HepG2 (cell line): ENCODE results near the gene EFEMP2. TPM values are rescaled to one million over a fixed set of nuclear protein-coding genes. Genes with fewer than 3 reads are reported as not detected.
A peak's percentile ranks its signal among the peaks of the same experiment; 100 is the strongest.

Experiments
- AGO2 ChIP-seq: fragments of 200-400 bp; formaldehyde crosslinking; optimal IDR thresholded peaks from 2 replicates; pipeline ENCODE3; 2017; ENCODE audit warnings: mild to moderate bottlenecking, low read depth, low read length, moderate library complexity
- ARID5B ChIP-seq: IDR thresholded peaks from 2 replicates; pipeline ENCODE4 v1.4.0; 2020; ENCODE audit warnings: mild to moderate bottlenecking, missing genetic modification reagents
- DMAP1 ChIP-seq: IDR thresholded peaks from 2 replicates; pipeline ENCODE4 v1.6.1; 2016
- GATAD1 ChIP-seq: IDR thresholded peaks from 2 replicates; pipeline ENCODE4 v1.6.1; 2016; ENCODE audit warnings: missing genetic modification reagents, missing compliant biosample characterization
- GZF1 ChIP-seq: sonication (generic); formaldehyde crosslinking; IDR thresholded peaks from 2 replicates; pipeline ENCODE4 v1.5.1; 2020; ENCODE audit warnings: mild to moderate bottlenecking, missing genetic modification reagents
- HNF4A ChIP-seq: sonication (generic); formaldehyde crosslinking; IDR thresholded peaks from 2 replicates; pipeline ENCODE4 v1.4.0; 2020; ENCODE audit warnings: missing genetic modification reagents
- HOXD1 ChIP-seq: sonication (generic); formaldehyde crosslinking; IDR thresholded peaks from 2 replicates; pipeline ENCODE4 v1.5.0; 2020; ENCODE audit warnings: missing genetic modification reagents
- KLF15 ChIP-seq: sonication (generic); formaldehyde crosslinking; IDR thresholded peaks from 2 replicates; pipeline ENCODE4 v1.8.1; 2023; ENCODE audit warnings: borderline replicate concordance, mild to moderate bottlenecking, inconsistent platforms, missing genetic modification reagents, mixed read lengths
- MED1 ChIP-seq: sonication (generic); formaldehyde crosslinking; IDR thresholded peaks from 2 replicates; pipeline ENCODE4 v1.4.0; 2020; ENCODE audit warnings: missing genetic modification reagents
- MED8 ChIP-seq: sonication (generic); formaldehyde crosslinking; IDR thresholded peaks from 2 replicates; pipeline ENCODE4 v1.8.1; 2023; ENCODE audit warnings: mild to moderate bottlenecking, missing genetic modification reagents; ENCODE audit not compliant: insufficient replicate concordance
- NPAS2 ChIP-seq: sonication (generic); formaldehyde crosslinking; IDR thresholded peaks from 2 replicates; pipeline ENCODE4 v1.8.0; 2022; ENCODE audit warnings: mild to moderate bottlenecking, missing genetic modification reagents, borderline replicate concordance
- RFX1 ChIP-seq: fragments of 450-650 bp; IDR thresholded peaks from 2 replicates; pipeline ENCODE4 v1.6.1; 2017
- RFX5 ChIP-seq: IDR thresholded peaks from 2 replicates; pipeline ENCODE4 v1.6.1; 2011; ENCODE audit warnings: low read depth, low read length, improper control_type of control experiment
- TBX2 ChIP-seq: sonication (generic); formaldehyde crosslinking; IDR thresholded peaks from 2 replicates; pipeline ENCODE4 v1.5.0; 2020; ENCODE audit warnings: missing genetic modification reagents, mild to moderate bottlenecking, borderline replicate concordance
- TEAD3 ChIP-seq: optimal IDR thresholded peaks from 2 replicates; pipeline ENCODE3; 2016; ENCODE audit warnings: borderline replicate concordance
- TGIF2 ChIP-seq: IDR thresholded peaks from 2 replicates; pipeline ENCODE4 v1.6.1; 2016; ENCODE audit warnings: control low read depth, missing compliant biosample characterization
- ZFP36 ChIP-seq: fragments of 150-350 bp; IDR thresholded peaks from 2 replicates; pipeline ENCODE4 v1.6.1; 2018; ENCODE audit warnings: borderline replicate concordance, low read length, low read depth; ENCODE audit not compliant: partially characterized antibody
- ZNF382 ChIP-seq: sonication (generic); formaldehyde crosslinking; IDR thresholded peaks from 2 replicates; pipeline ENCODE4 v1.5.0; 2020; ENCODE audit warnings: missing genetic modification reagents, mild to moderate bottlenecking, borderline replicate concordance
- ZNF563 ChIP-seq: sonication (generic); formaldehyde crosslinking; IDR thresholded peaks from 2 replicates; pipeline ENCODE4 v1.8.0; 2022; ENCODE audit warnings: mild to moderate bottlenecking, moderate library complexity, missing genetic modification reagents
- ZNF580 ChIP-seq: IDR thresholded peaks from 2 replicates; pipeline ENCODE4 v1.6.1; 2016; ENCODE audit warnings: low read depth, borderline replicate concordance
- ZNF75D ChIP-seq: sonication (generic); formaldehyde crosslinking; IDR thresholded peaks from 2 replicates; pipeline ENCODE4 v1.8.1; 2023; ENCODE audit warnings: missing genetic modification reagents, mild to moderate bottlenecking, borderline replicate concordance
- polyA plus RNA-seq, 8 experiments: library from polyadenylated mRNA; depleted of rRNA in 3 of 8; stranded (reverse) in 7 of 8; unstranded in 1 of 8; fragments of >200 nt; fragmentation: Illumina TruSeq in 4 of 8; extraction: Trizol in 4 of 8; gene quantifications; 2 replicates each; pipeline versions ENCODE4 v1.2.1 to v1.2.3, GENCODE V29; 2011 to 2016; ENCODE audit warnings: low read depth in 4 of 8, missing spikeins in 1 of 8, mixed read lengths in 1 of 8; ENCODE audit not compliant: insufficient read depth in 1 of 8
- total RNA-seq, 5 experiments: library from RNA; depleted of rRNA; stranded (reverse); fragments of >200 nt; fragmentation: Illumina TruSeq; extraction: Trizol; gene quantifications; 2 replicates each; pipeline ENCODE4 v1.2.3, GENCODE V29; 2016; ENCODE audit warnings: low read depth in 1 of 5
- TF ChIP-seq, protein P1 (sequence below): IDR thresholded peaks from 2 replicates; pipeline ENCODE4 v1.6.1; 2016
- TF ChIP-seq, protein P2 (sequence below): sonication (generic); formaldehyde crosslinking; IDR thresholded peaks from 2 replicates; pipeline ENCODE4 v1.4.0; 2020; ENCODE audit warnings: missing genetic modification reagents

Gene EFEMP2
- total and polyA plus RNA-seq, 2 of the 13 experiments (the other 11 are each of a cell fraction or from before 2014, with no cell fraction given): 7.4 to 29.7 TPM

DNA sequence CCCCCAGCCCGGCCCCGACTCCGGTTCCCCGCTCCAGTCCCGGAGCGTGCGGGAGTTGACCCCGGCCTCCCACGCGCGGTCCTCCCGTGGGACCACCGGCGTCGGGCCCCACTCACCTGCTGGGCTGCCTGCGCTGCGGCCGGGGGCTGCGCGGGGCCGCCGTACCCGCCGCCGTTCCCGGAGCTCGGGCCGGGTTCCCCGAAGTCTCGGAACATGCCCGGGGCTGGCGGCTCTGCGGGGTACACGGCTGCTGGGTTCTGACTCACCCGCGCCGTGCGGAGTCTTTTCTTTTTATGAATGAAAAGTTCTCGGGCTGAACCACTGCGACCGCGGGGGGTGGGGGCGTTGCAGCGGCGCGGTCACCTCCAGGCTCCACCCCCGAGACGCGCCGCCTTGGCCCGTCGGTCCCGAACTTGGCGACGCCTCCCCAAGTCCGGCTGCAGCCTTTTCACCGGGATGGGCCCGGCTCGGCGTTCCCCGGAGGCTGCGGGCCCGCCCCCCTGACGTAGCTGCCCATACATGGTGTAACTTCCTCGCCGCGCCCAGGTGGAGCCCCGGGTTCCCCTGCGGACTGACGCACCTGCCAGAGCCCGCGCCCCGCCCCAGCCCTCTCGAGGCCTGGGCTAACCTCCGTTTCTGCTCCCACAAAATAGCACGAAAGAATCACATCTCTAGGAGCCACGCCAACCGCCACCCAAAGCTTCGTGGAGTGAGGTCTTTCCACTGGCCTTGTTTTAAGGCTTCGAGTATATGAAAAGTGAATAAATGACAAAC lies 27.7 kb upstream of the EFEMP2 start, which contains the start of gene FOSL1 (continued):
- TF ChIP-seq ZNF382 (CRISPR knock-in tag): no peak
- TF ChIP-seq GATAD1 (CRISPR knock-in tag): no peak
- TF ChIP-seq, protein P1, sequence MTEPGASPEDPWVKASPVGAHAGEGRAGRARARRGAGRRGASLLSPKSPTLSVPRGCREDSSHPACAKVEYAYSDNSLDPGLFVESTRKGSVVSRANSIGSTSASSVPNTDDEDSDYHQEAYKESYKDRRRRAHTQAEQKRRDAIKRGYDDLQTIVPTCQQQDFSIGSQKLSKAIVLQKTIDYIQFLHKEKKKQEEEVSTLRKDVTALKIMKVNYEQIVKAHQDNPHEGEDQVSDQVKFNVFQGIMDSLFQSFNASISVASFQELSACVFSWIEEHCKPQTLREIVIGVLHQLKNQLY: no peak
- peak; percentile 54; the same call in 1 of the 2 replicates for TF ChIP-seq ARID5B (CRISPR knock-in tag)
- 0 out of 2 replicates have a peak, but pooled peaks have one; percentile 43 for TF ChIP-seq ZNF580 (CRISPR knock-in tag)
- peak; percentile 11 for TF ChIP-seq AGO2
- no peak for TF ChIP-seq TGIF2
- no peak for TF ChIP-seq KLF15 (CRISPR knock-in tag)
- TF ChIP-seq, protein P2, sequence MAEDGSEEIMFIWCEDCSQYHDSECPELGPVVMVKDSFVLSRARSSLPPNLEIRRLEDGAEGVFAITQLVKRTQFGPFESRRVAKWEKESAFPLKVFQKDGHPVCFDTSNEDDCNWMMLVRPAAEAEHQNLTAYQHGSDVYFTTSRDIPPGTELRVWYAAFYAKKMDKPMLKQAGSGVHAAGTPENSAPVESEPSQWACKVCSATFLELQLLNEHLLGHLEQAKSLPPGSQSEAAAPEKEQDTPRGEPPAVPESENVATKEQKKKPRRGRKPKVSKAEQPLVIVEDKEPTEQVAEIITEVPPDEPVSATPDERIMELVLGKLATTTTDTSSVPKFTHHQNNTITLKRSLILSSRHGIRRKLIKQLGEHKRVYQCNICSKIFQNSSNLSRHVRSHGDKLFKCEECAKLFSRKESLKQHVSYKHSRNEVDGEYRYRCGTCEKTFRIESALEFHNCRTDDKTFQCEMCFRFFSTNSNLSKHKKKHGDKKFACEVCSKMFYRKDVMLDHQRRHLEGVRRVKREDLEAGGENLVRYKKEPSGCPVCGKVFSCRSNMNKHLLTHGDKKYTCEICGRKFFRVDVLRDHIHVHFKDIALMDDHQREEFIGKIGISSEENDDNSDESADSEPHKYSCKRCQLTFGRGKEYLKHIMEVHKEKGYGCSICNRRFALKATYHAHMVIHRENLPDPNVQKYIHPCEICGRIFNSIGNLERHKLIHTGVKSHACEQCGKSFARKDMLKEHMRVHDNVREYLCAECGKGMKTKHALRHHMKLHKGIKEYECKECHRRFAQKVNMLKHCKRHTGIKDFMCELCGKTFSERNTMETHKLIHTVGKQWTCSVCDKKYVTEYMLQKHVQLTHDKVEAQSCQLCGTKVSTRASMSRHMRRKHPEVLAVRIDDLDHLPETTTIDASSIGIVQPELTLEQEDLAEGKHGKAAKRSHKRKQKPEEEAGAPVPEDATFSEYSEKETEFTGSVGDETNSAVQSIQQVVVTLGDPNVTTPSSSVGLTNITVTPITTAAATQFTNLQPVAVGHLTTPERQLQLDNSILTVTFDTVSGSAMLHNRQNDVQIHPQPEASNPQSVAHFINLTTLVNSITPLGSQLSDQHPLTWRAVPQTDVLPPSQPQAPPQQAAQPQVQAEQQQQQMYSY: no peak
- no peak for TF ChIP-seq RFX5
- peak; percentile 28; the same call in 1 of the 2 replicates for TF ChIP-seq MED1
- TF ChIP-seq RFX1: no peak
- TF ChIP-seq ZFP36: no peak
- TF ChIP-seq TBX2: peak; percentile 60; the same call in 1 of the 2 replicates
- TF ChIP-seq DMAP1 (CRISPR knock-in tag): no peak
- TF ChIP-seq TEAD3 (CRISPR knock-in tag): peak; percentile 67
- no peak for TF ChIP-seq HOXD1 (CRISPR knock-in tag)
- no peak for TF ChIP-seq ZNF563
- TF ChIP-seq MED8 (CRISPR knock-in tag): no peak
- TF ChIP-seq NPAS2 (CRISPR knock-in tag): no peak
- TF ChIP-seq ZNF75D: no peak
- no peak for TF ChIP-seq GZF1 (CRISPR knock-in tag)
- no peak for TF ChIP-seq HNF4A (CRISPR knock-in tag)
